Hepatic stellate cell (primary cell): ENCODE measurements around the gene PFDN6.

Source experiments
- DNase-seq: peaks from one replicate; pipeline ENCODE4 v3.0.0; 2011; ENCODE audit warnings: low spot score

PFDN6 gene

DNA sequence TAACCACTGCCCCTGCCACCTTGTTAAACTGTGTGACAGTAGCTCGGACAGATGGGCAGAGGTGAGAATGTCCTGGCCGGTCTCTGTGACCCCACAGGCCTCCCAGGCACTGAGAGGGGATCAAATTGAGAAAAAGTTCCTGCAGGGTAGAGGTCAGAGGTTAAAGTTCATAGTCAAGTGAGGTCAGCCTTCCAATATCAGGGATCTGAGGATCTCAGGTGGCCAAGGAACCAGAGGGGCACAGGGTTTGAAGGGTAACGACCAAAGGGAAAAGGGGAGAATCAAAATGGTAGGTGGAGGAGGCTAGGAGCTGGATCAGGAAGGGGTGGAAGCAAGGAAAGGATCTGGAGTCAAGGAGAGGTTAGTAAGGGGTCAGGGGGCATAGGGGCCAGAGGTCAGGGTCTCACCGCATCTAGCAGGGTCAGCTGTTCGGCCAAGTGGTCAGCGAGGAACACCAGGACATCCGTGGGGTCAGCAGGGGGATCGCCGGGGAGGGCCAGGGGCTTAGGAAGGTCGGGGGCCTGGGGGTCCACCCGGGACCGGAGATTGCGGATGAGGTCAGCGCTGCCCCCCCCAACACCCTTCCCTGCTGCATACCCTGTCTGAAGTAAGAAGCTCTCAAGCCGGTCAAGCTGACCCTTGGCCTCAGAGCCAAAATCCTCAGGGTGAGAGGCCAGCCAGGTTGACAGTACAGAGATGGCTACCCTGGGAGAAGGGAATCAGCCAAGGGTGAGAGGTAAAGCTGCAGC is 6.4 kb downstream of the PFDN6 start:
- no peak for DNase-seq

DNA sequence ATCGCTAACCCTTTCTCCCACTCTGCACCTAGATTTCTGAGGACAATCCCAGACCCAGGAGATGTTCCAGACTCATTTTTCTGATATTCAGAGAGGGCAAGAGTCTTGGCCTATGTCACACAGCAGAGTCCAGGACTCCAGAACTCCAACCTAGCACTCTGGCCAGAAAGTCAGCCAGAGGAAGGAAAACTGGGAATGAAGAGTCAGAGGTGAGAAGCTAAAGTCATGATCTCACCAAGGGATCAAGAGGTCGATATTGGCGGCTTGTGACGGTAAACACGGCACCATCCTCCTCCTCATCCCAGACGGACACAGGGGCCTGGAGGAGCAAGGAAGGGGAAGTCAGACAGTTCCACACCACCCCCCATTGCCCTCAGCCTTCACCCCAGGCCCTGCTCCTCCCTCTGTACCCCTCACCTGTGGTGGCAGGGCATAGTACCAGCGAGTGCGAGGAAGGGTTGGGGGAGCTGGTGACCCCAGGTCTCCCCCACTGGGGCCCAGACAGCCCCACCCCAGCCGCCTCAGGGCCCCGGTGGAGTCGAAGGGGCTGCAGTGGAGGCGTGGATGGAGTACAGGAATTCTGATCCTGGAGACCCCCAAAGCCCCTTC is 7.5 kb downstream of the PFDN6 start:
- DNase-seq, result no peak

DNA sequence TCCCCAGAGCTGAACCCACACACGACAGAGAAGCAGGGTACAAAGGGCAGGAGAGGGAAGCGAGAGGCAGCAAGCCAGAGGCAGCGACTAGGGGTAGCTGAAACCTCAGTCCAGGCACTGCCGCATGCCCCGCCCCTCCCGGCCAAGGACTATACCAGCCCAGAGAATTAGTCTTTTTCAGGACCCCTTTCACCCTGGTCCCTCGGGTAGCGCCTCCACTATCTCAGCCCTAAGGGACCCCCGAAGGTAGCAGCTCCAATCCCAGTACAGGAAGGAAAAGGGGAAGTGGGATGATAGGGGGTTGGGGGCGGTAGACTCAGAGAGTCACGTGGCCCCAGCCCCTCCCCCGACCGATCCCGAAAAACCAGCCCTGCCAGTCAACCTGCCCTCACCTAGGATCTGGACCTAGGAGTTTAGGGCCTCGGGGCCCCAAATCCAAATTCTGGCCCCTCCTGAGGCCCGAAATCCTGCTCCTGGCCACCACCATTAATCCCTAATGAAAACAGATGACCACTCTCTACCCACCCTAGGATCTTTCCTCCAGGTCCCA is 8.1 kb downstream of the PFDN6 start:
- no peak for DNase-seq

DNA sequence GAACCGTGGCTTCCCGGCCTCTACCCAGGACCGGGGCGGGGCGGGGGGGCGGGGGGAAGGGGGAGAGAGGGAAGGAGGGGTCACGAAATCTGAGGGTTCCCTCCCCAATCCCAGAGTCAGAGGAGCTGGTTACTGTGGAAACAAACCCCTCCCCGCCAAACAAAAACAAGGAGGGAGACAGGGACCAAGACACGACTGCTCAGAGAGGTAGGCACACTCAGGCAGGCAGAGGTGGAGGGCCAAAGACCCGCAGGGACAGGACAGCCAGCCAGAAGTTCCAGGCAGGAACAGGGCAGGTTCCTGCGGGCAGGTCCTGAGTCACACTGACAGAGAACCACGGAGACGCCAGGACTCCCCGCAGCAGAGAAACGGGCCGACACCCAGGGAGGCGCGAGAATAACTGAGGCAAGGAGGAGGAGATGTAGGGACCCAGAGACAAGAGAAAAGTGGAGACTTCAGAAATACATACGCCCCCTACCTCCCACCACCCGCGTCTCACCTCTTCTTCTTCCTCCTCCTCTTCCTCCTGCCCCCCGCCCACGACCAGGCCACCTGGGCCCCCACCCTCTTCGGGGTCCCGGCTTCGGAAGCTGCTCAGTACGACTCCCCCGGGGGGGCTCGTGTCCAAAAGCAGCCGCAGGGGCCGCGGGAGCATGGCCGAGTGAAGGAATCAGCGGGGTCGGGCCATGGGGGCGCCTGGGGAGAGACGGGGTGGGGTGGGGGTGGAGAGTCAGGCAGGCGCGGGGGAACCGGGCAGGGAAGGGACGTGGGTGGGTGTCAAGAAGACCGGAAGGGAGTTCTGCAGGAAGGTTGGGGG is 8.8 kb downstream of the PFDN6 start:
- DNase-seq, result peak; percentile 95

DNA sequence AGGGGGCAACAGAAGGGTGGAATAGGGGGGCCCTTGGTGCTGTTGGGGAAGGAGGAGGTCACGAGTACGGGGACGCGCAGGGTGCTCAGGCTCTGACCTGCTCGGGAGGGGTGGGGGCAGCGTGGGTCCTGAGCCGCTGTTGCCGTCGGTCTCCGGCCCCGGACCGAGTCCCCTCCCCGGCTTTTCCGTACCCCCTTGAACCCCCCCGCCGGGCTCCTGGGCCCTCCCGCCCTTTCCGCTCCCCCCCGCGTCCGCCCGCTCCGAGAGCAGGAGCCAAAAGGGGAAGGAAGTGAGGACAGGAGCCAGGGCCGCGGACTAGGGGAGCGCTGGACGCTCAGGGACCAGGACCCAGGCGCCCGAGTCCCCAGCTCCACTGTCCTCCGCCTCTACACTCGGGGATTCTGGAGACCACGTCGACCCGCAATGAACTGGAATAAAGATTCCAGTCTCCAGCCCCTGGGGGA is 9.4 kb downstream of the PFDN6 start, which contains the start of gene RGL2:
RGL2 (minus strand) TSS at position 170 of the 464 bp plus-strand sequence. CDS start 332 bp downstream, outside the sequence.
- DNase-seq, result peak; percentile 71

DNA sequence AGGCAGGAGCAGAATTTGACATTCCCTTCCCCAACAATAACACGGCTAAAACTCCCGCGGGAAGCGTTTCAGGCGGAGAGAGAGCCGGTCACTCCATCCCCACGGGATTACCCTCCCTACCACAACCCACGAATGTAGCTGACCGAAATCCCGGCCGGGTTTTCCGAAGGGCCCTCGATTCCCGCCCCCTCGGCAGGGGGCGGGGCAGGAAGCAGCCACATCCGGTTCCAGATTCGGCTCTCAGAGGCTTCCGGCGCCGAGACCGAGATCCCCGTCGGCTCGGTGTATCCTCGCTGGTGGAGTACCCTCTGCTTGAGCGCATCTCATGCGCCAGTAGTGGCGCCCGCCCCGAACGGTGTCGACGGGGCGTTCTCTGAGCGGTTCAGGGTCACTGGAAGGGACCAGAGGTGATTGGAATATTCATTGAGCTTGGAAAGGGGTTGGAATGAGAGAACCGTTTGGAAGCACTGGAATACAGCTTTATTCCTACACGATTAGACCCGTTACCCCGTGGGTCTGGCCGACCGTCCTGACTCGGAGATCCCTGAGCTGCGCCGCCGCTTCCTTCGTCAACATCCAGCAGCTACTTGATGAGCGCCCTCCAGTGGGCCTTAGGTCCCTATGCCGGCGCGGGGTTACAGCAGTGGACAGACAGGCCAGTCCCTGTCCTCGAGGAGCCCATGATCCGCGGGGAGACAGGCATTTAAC is 10.0 kb downstream of the PFDN6 start:
- peak; percentile 94 for DNase-seq

DNA sequence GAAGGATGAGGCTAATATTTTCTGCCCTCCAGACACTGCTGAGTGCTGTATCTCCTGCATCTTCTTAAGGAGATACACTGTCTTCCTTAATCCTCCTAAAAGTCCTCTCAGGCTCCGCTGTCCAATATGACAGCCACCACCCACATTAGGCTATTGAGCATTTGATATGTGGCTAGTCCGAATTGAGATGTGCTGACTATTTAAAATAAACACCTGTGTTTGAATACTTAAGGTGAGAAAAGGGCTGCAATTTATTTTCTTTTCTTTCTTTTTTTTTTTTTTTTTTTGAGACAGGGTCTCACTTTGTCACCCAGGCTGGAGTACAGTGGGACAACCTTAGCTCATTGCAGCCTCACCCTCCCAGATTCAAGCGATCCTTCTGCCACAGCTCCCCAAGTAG is 12.5 kb downstream of the PFDN6 start:
- DNase-seq, result no peak

DNA sequence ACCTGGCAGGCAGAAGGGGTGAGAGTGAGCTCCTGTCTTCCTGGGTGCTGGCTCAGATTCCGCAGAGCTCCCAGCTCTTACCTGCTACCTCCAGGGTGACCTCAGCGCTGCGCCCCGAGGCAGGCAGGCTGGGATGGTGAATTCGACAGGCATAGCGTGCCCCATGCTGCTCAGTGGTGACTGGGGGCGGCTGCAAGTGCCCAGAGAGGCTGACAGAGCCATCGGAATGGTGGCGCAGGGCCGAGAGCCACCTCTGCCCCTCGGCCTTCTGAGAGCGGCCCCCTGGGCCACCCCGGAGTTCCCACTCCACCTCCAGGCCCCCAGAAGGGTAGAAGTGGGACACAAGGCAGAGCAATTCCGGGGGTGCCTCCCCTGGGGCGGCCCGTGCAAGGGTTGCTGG is 14.8 kb downstream of the PFDN6 start:
- no peak for DNase-seq

DNA sequence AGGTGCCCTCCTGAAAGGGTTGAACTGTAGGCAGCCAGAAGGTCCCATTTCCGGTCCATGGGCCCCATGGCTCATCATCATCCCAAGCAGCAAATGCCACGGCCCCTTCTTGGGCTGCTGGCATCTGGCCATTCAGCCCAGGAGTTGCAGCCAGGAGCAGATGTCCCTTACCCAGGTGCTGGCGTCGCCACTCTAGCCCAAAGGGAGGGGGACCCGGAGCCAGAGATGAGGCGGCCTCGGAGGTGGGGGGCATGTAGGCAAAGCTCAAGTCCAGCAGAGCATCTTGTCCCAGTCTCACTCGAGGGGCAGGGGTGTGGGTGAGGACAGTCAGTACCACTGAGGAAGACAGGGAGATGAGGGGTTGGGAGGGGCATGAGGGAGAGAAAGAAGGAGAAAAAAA is 15.7 kb downstream of the PFDN6 start:
- no peak for DNase-seq

DNA sequence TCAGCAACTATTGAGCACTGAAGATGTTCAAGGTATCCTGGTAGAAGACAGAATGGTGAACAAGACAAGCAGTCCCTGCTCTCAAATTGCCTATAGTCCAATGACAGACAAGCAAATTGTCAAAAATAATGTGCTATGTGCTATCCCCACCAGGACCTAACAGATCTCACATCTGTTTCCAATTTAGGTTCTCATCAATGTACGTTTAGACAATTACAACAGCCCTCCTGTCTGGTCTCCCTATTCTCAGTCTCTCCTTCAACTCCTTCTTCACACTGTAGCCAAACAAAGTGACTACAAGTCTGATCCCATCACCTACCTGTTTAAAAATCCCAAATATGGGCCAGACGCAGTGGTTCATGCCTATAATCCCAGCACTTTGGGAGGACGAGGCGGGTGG is 17.0 kb downstream of the PFDN6 start:
- no peak for DNase-seq

DNA sequence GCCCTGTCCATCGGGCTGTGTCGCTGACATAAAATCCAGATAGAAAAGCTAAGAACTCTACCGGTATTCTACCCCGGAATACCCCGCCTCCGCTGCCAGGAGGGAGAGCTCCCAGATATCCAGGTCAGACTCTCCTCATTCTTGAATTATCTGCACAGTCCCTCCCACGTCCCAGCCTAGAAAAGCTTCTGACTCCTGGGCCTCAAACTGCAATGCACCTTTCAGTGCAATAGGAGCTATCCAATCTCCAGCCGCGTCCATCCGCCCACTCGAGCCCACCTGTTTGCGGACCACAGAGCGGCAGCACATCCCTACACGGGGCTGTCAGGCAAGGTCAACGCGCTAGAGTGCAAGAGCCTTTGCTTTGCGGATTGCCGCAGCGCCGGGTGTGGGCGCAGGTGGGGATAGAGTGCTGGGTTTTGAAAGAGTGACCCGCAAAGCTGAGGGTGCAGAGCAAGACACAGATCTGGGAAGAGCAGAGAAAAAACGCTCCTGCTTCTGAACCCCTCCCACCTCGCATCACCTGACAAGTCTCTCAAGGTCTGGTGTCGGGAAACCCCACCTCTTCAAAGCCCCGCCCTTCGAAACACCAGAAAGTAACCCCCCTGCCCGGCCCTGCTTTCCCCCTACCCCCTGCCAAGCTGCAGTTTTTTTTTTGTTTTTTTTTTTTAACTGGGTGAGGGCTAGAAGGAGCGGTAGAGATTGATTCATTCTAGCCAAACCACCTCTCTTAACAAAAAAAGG is 23.1 kb downstream of the PFDN6 start:
- DNase-seq, result peak; percentile 75

DNA sequence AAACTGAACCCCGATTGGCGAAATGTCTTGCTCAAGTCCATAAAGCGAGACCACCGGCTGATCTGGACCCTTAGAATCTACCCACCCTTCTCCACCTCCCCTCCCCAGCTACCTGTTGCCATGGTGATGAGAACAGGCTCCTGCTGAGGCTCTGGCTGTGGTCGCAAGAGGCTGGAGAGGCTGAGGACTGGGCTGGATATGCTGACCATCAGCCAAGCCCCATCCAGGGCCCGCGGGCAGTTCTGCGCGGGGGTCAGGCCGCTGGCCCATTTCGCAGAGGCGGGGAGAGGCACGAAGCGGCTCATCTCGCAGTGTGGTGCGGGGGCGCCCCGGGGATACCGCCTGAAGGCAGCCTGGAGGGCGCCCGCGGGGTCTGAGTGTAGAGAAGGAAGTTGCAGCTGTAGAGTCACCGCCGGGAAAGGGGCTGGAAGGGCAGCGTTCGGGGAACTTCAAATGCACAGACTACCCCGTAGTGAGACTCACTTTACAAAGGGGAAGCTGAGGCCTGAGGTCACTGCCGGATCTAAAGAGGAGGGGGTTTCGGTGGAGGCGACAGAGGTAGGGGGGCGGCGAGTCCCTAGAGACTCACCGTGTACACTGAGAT is 23.8 kb downstream of the PFDN6 start:
- peak; percentile 37 for DNase-seq

DNA sequence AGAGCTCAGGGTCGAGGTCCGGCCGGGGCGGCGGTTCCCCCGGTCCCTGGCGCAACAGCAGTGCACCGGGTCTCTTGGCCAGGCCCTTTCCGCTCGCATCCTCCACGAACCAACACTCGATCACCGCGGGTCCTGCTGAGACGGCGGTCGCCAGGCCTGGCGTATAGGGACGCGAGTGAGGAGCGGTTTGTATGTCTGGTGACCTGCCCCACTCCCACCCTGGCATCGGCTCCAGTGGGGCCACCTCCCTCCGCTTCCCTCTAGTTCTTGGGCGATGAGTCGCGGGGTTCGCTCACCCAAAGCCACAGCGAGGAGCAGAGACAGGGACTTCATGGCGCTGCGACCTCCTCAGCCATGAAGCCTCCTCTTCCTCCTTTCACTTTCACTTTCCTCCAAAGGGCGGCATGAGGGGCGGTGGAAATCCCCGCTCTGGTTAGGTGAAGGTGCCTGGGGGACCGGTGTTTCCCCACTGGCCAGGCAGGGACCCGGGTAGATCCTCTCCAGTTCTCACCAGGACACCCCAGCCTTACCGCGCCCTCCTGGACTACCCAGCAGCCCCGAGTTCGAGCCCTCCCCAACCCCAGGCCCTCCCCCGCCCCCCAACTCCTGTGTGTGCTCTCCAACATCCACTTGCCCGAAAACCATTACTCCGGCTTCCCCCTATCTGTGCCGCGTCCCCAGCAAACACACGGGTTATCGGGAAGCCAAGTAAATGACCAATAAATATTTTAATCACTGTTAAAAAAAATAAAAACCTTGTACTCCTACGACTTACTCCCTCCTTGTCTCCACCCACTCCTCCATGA is 24.5 kb downstream of the PFDN6 start, which contains the start of gene TAPBP:
TAPBP (minus strand) TSS at position 370 of the 806 bp plus-strand sequence; CDS start at position 333, 37 bp downstream.
- DNase-seq, result peak; percentile 68

DNA sequence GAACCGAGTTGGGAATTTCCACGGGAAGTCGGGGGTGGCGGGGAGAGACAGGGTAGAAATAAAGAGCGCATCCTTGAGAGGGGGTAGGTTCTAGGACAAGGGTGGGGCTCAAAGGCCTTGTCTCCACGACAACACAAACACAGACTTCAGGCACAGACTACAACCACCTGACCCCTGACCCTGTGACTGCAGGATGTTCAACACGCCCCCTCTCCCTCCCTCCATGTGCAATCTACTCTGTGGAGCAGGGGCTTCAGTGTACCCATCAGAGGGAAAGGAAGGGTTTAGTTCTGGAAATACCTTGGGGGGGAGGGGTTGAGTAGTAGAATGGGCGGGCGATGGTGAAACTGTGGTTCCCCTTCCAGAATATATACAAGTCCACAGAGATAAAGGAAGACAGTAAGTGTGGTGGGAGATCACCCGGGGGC is 25.1 kb downstream of the PFDN6 start:
- peak; percentile 84 for DNase-seq

DNA sequence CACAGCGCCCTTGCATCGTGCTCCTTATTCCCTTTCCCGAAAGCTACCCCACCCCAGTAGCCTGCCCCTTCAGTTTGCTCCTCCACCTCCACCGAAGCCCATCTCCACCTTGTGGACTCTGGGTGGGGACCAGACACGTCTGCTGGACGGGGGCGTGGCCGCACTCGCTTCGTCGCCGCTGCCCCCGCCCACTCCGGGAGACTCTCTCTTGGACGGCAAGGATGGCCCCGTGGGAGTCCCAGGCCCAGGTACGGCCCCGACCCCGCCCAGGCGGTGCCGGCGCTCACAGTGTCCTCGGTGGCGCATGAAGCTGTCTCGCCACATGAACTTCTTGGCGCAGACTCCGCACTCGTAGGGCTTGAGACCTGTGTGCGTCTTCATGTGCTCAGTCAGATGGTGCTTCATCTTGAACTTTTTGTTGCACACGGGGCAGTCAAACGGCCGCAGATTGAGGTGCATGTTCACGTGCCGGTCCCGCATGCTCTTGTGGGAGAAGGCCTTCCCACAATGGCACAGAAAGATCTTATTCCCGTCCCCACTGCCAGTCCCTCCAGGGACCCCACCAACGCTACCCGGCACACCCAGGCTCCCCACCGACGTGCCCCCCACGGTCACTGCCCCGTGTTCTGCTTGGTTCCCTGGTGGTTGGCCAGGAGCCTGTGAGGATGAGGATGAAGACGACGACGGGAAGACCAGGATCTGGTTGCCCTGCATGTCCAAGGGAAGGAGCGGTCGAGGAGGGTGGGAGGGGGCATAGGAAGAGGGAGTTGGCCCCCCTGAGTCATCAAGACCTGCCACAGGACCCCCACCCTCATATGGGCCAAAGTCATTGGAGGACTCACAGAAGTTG is 25.8 kb downstream of the PFDN6 start:
- no peak for DNase-seq

DNA sequence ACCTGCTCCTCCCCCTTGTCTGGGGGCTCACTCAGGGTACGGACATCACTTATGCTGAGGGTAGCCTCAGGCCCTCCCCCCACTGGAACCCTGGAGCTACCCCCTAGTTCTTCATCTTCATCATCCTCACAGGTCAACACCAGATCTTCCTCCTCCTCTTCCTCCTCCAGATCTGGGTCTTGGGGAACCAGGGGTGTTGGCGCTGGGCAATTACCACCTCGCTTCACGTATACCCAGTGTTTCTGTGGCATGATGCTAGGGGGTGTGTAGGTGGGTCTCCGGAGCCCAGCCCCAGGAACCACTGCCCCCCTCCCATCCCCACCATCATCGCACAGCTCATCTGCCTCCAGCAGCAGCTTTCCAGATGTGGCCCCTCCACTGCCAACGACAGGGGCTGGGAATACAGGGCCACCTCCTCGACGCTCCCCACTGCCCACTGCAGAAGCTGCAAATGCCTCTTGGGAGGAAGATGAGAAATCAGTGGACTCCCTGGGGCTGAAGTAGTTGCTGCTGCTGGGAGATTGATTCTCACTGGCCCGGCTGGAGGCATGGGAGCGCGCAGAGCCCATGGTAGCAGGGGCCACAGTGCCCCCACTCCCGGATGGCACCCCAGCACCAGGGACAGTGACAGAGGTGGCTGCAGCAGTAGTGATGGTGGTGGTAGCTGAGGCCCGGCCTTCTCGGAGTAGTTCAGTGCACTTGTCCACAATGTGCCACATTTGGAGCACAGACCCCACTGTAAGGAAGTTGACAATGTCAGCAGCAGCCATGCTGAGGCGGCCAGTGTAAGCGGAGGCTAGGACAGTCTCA is 26.6 kb downstream of the PFDN6 start:
- DNase-seq, result no peak

DNA sequence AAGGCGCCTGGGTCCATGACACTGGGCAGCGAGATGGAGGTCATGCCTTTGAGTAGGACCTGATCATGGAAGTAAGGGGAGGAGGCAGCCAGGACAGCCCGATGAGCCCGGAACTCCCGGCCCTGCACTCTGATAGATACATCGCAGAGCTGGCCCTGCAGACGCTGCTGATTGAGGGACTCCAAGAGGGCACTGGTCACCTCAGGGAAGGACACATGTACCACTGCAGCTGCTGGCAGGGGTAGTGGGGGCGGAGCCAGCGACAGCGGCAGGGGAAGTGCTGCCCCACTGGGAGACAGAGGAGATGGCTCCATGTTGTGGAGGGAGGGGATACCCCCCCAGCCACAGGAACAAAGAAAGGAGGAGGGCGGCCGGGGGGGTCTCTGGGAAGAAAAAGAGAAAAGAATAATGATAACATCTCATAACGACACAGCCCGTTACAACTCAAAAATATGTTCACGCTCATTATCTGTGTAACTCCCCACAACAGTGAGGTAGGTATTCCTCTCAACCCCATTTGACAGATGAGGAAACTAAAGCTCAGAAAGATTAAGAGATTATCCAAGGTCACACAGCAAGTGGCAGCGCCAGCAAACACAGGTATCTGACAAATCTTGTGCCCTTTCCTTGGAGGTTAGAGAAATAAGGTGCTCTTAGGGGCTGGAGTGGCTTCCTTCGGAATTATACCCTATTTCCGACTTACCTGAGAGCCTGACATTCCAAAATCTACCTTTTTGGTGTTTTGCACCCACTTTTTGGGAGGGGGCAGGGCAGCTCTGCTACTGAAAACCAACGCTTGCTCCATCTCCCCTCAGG is 27.4 kb downstream of the PFDN6 start:
- DNase-seq, result no peak
